HG03159 (cell line): ENCODE results near the gene ABO.
"Not testable (repeated sequence)": the region's sequence is repeated elsewhere in the genome, so short reads cannot be mapped to it uniquely, and the experiment has no call there.

Experiments used
- ATAC-seq: cut with Tn5 transposase; IDR thresholded peaks from one replicate; pipeline ENCODE4 v1.9.1; 2021; ENCODE audit warnings: mild to moderate bottlenecking, moderate library complexity; ENCODE audit not compliant: unreplicated experiment

The ABO gene

GRCh38 chr9:133246991-133247390 is 28.0 kb downstream of the ABO start:
- ATAC-seq: no peak

GRCh38 chr9:133246562-133246961 is 28.4 kb downstream of the ABO start:
- ATAC-seq: no peak

- ATAC-seq: no peak
Measured at GRCh38 chr9:133242991-133243390, 32.0 kb downstream of the ABO start.

- no peak for ATAC-seq
Measured at GRCh38 chr9:133242241-133242640, 32.8 kb downstream of the ABO start.

- ATAC-seq: no peak
Measured at GRCh38 chr9:133239533-133240090, 35.4 kb downstream of the ABO start.

GRCh38 chr9:133238851-133239532 is 36.0 kb downstream of the ABO start:
- no peak for ATAC-seq

- ATAC-seq: no peak
Measured at GRCh38 chr9:133238272-133238850, 36.6 kb downstream of the ABO start.

GRCh38 chr9:133237035-133237731 is 37.8 kb downstream of the ABO start:
- no peak for ATAC-seq

- not testable (repeated sequence) for ATAC-seq
Measured at GRCh38 chr9:133236291-133237034, 38.5 kb downstream of the ABO start.

GRCh38 chr9:133235549-133236222 is 39.3 kb downstream of the ABO start:
- ATAC-seq: no peak

GRCh38 chr9:133234577-133235322 is 40.3 kb downstream of the ABO start:
- ATAC-seq: no peak

- no peak for ATAC-seq
Measured at GRCh38 chr9:133233681-133234432, 41.1 kb downstream of the ABO start.

- ATAC-seq: not testable (repeated sequence)
Measured at GRCh38 chr9:133231934-133232568, 43.0 kb downstream of the ABO start.

- ATAC-seq: not testable (repeated sequence)
Measured at GRCh38 chr9:133230514-133230913, 44.5 kb downstream of the ABO start.

- no peak for ATAC-seq
Measured at GRCh38 chr9:133230093-133230492, 44.9 kb downstream of the ABO start.

- ATAC-seq: not testable (repeated sequence)
Measured at GRCh38 chr9:133228474-133229193, 46.4 kb downstream of the ABO start.

GRCh38 chr9:133227996-133228395 is 47.0 kb downstream of the ABO start:
- not testable (repeated sequence) for ATAC-seq

- ATAC-seq: no peak
Measured at GRCh38 chr9:133227242-133227860, 47.6 kb downstream of the ABO start.
